ENCODE results near the gene MCUB.

DNA sequence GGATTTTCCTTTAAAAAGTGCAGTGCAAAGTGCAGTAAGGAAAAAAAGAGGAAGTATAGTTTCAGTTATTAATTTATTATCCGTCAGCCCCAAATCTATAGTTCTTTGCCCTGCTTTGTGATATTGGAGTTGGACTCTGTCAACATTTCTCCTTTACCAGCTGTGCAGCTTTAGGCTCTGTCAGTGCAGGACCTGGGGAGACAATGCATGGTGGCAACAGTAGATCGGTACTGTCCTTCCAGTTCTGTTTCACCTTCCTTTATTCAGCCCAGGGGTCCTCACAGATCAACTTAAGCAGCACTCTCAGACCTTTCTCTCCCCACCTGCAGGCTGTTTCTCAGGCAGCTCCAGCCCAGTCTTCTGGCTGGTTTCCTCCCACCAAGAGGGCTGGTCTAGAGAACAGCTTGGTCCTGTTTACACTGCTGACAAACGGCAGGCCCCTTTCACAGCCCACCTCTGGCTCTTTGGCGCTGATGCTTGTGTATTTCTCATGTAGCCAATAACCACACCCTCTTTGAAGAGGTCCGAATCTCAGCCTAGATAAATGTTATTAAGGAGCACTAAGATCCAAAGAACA, 71.6 kb downstream of the MCUB start:
- no peak for TF ChIP-seq POLR2A (IDR thresholded peaks at IDR 0.05)
- TF ChIP-seq, protein P1, sequence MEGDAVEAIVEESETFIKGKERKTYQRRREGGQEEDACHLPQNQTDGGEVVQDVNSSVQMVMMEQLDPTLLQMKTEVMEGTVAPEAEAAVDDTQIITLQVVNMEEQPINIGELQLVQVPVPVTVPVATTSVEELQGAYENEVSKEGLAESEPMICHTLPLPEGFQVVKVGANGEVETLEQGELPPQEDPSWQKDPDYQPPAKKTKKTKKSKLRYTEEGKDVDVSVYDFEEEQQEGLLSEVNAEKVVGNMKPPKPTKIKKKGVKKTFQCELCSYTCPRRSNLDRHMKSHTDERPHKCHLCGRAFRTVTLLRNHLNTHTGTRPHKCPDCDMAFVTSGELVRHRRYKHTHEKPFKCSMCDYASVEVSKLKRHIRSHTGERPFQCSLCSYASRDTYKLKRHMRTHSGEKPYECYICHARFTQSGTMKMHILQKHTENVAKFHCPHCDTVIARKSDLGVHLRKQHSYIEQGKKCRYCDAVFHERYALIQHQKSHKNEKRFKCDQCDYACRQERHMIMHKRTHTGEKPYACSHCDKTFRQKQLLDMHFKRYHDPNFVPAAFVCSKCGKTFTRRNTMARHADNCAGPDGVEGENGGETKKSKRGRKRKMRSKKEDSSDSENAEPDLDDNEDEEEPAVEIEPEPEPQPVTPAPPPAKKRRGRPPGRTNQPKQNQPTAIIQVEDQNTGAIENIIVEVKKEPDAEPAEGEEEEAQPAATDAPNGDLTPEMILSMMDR (IDR thresholded peaks at IDR 0.05), result no peak
